ENCODE results near the gene EXOG.
A peak's percentile ranks its signal among the peaks of the same experiment; 100 is the strongest.

The EXOG gene

GRCh38 chr3:38532529-38532928 lies 36.4 kb downstream of the EXOG start:
- Mint-ChIP-seq H3K27ac (peak overlapping the region in 1 of 2 donors; percentile 35), H3K27me3 (no peaks in the 10 kb centered on the region), H3K9me3 (no peaks in the 10 kb centered on the region), H3K4me1 (ENCODE audit: low read depth in 2 of 2) (peaks cover 7 to 9% of the 10 kb centered on the region in 2 donors), H3K4me3 (no peak overlapping the region), H3K36me3 (ENCODE audit: insufficient read depth) (peaks cover 3% of the 10 kb centered on the region)
- ATAC-seq (replicated peaks): no peak
- DNase-seq: no peak

- ATAC-seq (replicated peaks) (no peak), DNase-seq (no peak)
- Mint-ChIP-seq H3K9me3 (no peaks in the 10 kb centered on the region), H3K27ac (no peak overlapping the region), H3K36me3 (ENCODE audit: insufficient read depth) (peaks cover 3% of the 10 kb centered on the region), H3K4me1 (ENCODE audit: low read depth in 2 of 2) (peaks cover 7% of the 10 kb centered on the region in 2 donors), H3K27me3 (no peaks in the 10 kb centered on the region), H3K4me3 (no peak overlapping the region)
Measured at GRCh38 chr3:38533285-38533976, 37.3 kb downstream of the EXOG start.

GRCh38 chr3:38534180-38534579 lies 38.0 kb downstream of the EXOG start:
- no peak for DNase-seq
- Mint-ChIP-seq H3K4me3 (no peak overlapping the region), H3K27ac (no peak overlapping the region)

GRCh38 chr3:38534604-38535003 lies 38.5 kb downstream of the EXOG start:
- ATAC-seq (replicated peaks) (no peak), DNase-seq (no peak)
- Mint-ChIP-seq H3K36me3 (ENCODE audit: insufficient read depth) (peaks cover 3% of the 10 kb centered on the region), H3K9me3 (no peaks in the 10 kb centered on the region), H3K4me1 (ENCODE audit: low read depth in 2 of 2) (peaks cover 7% of the 10 kb centered on the region in 2 donors), H3K27me3 (no peaks in the 10 kb centered on the region), H3K27ac (no peak overlapping the region), H3K4me3 (no peak overlapping the region)

More at GRCh38 chr3:38534180-38534579, 38.0 kb downstream of the EXOG start:
- no peak for ATAC-seq (replicated peaks)
- Mint-ChIP-seq H3K9me3 (no peaks in the 10 kb centered on the region), H3K36me3 (ENCODE audit: insufficient read depth) (peaks cover 3% of the 10 kb centered on the region), H3K4me1 (ENCODE audit: low read depth in 2 of 2) (peaks cover 7% of the 10 kb centered on the region in 2 donors), H3K27me3 (no peaks in the 10 kb centered on the region)

- Mint-ChIP-seq H3K4me3 (no peak overlapping the region), H3K9me3 (no peaks in the 10 kb centered on the region), H3K27me3 (no peaks in the 10 kb centered on the region), H3K4me1 (ENCODE audit: low read depth in 2 of 2) (peaks cover 7% of the 10 kb centered on the region in 2 donors), H3K27ac (no peak overlapping the region), H3K36me3 (ENCODE audit: insufficient read depth) (peaks cover 3% of the 10 kb centered on the region)
- ATAC-seq (replicated peaks) (no peak), DNase-seq (no peak)
Measured at GRCh38 chr3:38536671-38537070, 40.5 kb downstream of the EXOG start.

GRCh38 chr3:38538773-38539353 lies 42.7 kb downstream of the EXOG start:
- H3K4me3 Mint-ChIP-seq: no peak overlapping the region
- H3K36me3 Mint-ChIP-seq (ENCODE audit: insufficient read depth): peaks cover 3% of the 10 kb centered on the region
- no peaks in the 10 kb centered on the region for H3K9me3 Mint-ChIP-seq
- H3K27me3 Mint-ChIP-seq: no peaks in the 10 kb centered on the region
- ATAC-seq (replicated peaks) (no peak), DNase-seq (no peak)
- peaks cover 1 to 5% of the 10 kb centered on the region in 2 donors for H3K4me1 Mint-ChIP-seq (ENCODE audit: low read depth in 2 of 2)
- peak overlapping the region in 1 of 2 donors; percentile 1 for H3K27ac Mint-ChIP-seq

GRCh38 chr3:38541806-38542205 lies 45.7 kb downstream of the EXOG start:
- ATAC-seq (replicated peaks): no peak
- no peak overlapping the region for H3K4me3 Mint-ChIP-seq
- H3K4me1 Mint-ChIP-seq (ENCODE audit: low read depth in 2 of 2): no peaks in the 10 kb centered on the region
- H3K27ac Mint-ChIP-seq: no peak overlapping the region
- H3K9me3 Mint-ChIP-seq: no peaks in the 10 kb centered on the region
- no peaks in the 10 kb centered on the region for H3K36me3 Mint-ChIP-seq (ENCODE audit: insufficient read depth)
- DNase-seq: no peak
- H3K27me3 Mint-ChIP-seq: peaks cover 0 to 11% of the 10 kb centered on the region in 2 donors

- H3K36me3 Mint-ChIP-seq (ENCODE audit: insufficient read depth): no peaks in the 10 kb centered on the region
- H3K27me3 Mint-ChIP-seq: peaks cover 0 to 11% of the 10 kb centered on the region in 2 donors
- H3K4me3 Mint-ChIP-seq: no peak overlapping the region
- DNase-seq (no peak), ATAC-seq (replicated peaks) (no peak)
- H3K27ac Mint-ChIP-seq: no peak overlapping the region
- H3K4me1 Mint-ChIP-seq (ENCODE audit: low read depth in 2 of 2): no peaks in the 10 kb centered on the region
- H3K9me3 Mint-ChIP-seq: no peaks in the 10 kb centered on the region
Measured at GRCh38 chr3:38542401-38543298, 46.5 kb downstream of the EXOG start.

GRCh38 chr3:38543586-38543985 lies 47.4 kb downstream of the EXOG start:
- Mint-ChIP-seq H3K27ac (no peak overlapping the region), H3K4me3 (no peak overlapping the region), H3K36me3 (ENCODE audit: insufficient read depth) (peaks cover 3% of the 10 kb centered on the region), H3K4me1 (ENCODE audit: low read depth in 2 of 2) (no peaks in the 10 kb centered on the region), H3K9me3 (no peaks in the 10 kb centered on the region), H3K27me3 (peaks cover 0 to 11% of the 10 kb centered on the region in 2 donors)
- DNase-seq (no peak), ATAC-seq (replicated peaks) (no peak)

- Mint-ChIP-seq H3K27me3 (peaks cover 0 to 11% of the 10 kb centered on the region in 2 donors), H3K36me3 (ENCODE audit: insufficient read depth) (peaks cover 3% of the 10 kb centered on the region), H3K4me3 (no peak overlapping the region), H3K4me1 (ENCODE audit: low read depth in 2 of 2) (no peaks in the 10 kb centered on the region), H3K27ac (peak overlapping the region in 1 of 2 donors; percentile 7), H3K9me3 (no peaks in the 10 kb centered on the region)
- no peak for ATAC-seq (replicated peaks)
- DNase-seq: no peak
Measured at GRCh38 chr3:38544926-38545325, 48.8 kb downstream of the EXOG start.

GRCh38 chr3:38545550-38545949 lies 49.4 kb downstream of the EXOG start:
- Mint-ChIP-seq H3K9me3 (no peaks in the 10 kb centered on the region), H3K36me3 (ENCODE audit: insufficient read depth) (peaks cover 3% of the 10 kb centered on the region), H3K27ac (no peak overlapping the region), H3K4me3 (no peak overlapping the region), H3K4me1 (ENCODE audit: low read depth in 2 of 2) (peaks cover 0 to 2% of the 10 kb centered on the region in 2 donors), H3K27me3 (peaks cover 0 to 11% of the 10 kb centered on the region in 2 donors)
- no peak for ATAC-seq (replicated peaks)
- no peak for DNase-seq

GRCh38 chr3:38545983-38546382 lies 49.8 kb downstream of the EXOG start:
- Mint-ChIP-seq H3K27me3 (peaks cover 0 to 16% of the 10 kb centered on the region in 2 donors), H3K4me3 (no peak overlapping the region), H3K9me3 (no peaks in the 10 kb centered on the region), H3K36me3 (ENCODE audit: insufficient read depth) (peaks cover 5% of the 10 kb centered on the region), H3K27ac (no peak overlapping the region), H3K4me1 (ENCODE audit: low read depth in 2 of 2) (peaks cover 0 to 2% of the 10 kb centered on the region in 2 donors)
- ATAC-seq (replicated peaks) (no peak), DNase-seq (no peak)

GRCh38 chr3:38548154-38548931 lies 52.2 kb downstream of the EXOG start:
- Mint-ChIP-seq H3K36me3 (ENCODE audit: insufficient read depth) (peaks cover 5% of the 10 kb centered on the region), H3K27ac (no peak overlapping the region), H3K4me3 (no peak overlapping the region), H3K9me3 (no peaks in the 10 kb centered on the region), H3K27me3 (peaks cover 0 to 39% of the 10 kb centered on the region in 2 donors), H3K4me1 (ENCODE audit: low read depth in 2 of 2) (peaks cover 0 to 2% of the 10 kb centered on the region in 2 donors)
- DNase-seq (no peak), ATAC-seq (replicated peaks) (no peak)
